B cell (primary cell): ENCODE measurements around the gene DLG2.

Source experiments
- EZH2 ChIP-seq: IDR thresholded peaks from 2 replicates; pipeline ENCODE4 v1.6.1; 2012; ENCODE audit warnings: borderline replicate concordance, low read depth, mild to moderate bottlenecking, moderate library complexity, low read length; ENCODE audit not compliant: insufficient read depth, poor library complexity, severe bottlenecking
- TF ChIP-seq, protein P1 (sequence below): fragments of 200-600 bp; IDR thresholded peaks from one replicate; pipeline ENCODE4 v1.8.0; 2022; ENCODE audit warnings: antibody characterized with exemption, mild to moderate bottlenecking

DNA sequence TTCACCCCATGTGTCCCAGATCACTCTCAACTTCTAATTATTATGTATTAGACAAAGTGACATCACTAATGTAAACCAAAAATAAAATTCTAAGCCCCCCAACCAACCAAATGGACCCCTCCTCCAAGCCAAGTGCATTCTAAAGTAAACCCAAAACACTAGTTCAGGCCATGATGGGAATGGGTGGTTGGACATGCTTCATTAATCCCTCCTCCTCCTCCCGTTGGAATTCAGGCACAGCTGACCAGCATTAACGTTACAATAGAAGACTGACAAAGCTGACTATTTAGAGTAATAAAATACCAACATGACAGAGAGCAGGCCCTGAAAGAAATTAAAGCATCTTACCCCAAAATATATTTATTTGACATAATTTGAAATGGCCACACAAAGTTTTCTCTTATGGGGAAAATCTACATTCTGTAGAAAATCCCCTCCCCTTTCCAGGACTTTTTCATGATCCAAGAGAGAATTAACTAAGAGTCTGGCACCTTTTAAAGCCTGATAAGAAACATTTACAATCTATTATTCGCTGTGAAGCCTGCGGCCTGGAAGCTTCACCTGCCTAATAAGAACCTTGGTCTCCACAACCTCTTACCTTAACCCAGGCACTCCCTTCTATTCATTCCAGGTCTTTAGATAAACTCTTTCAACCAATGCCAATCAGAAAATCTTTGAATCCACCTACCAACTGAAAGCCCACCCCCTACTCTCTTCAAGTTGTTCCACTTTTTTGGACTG, 1392.5 kb downstream of the DLG2 start:
- TF ChIP-seq, protein P1, sequence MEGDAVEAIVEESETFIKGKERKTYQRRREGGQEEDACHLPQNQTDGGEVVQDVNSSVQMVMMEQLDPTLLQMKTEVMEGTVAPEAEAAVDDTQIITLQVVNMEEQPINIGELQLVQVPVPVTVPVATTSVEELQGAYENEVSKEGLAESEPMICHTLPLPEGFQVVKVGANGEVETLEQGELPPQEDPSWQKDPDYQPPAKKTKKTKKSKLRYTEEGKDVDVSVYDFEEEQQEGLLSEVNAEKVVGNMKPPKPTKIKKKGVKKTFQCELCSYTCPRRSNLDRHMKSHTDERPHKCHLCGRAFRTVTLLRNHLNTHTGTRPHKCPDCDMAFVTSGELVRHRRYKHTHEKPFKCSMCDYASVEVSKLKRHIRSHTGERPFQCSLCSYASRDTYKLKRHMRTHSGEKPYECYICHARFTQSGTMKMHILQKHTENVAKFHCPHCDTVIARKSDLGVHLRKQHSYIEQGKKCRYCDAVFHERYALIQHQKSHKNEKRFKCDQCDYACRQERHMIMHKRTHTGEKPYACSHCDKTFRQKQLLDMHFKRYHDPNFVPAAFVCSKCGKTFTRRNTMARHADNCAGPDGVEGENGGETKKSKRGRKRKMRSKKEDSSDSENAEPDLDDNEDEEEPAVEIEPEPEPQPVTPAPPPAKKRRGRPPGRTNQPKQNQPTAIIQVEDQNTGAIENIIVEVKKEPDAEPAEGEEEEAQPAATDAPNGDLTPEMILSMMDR, result no peak
- no peak for TF ChIP-seq EZH2
